GM18951 (cell line): ENCODE measurements around the gene ADM5.
"Not testable (repeated sequence)": the region's sequence is repeated elsewhere in the genome, so short reads cannot be mapped to it uniquely, and the experiment has no call there.

Source experiments
- POLR2A ChIP-seq: IDR thresholded peaks from 4 replicates; pipeline ENCODE4 v1.6.1; 2011; ENCODE audit warnings: mild to moderate bottlenecking; ENCODE audit not compliant: insufficient read length, insufficient read depth; ENCODE audit errors: extremely low read depth
- in situ Hi-C: fragments of 300-500 bp; cut with MboI; formaldehyde crosslinking; loops from one replicate; pipeline ENCODE4 v1.12.0; 2022; ENCODE audit warnings: low sequenced_read_pairs, mixed read lengths, inconsistent platforms; ENCODE audit not compliant: unreplicated experiment

Gene ADM5

DNA sequence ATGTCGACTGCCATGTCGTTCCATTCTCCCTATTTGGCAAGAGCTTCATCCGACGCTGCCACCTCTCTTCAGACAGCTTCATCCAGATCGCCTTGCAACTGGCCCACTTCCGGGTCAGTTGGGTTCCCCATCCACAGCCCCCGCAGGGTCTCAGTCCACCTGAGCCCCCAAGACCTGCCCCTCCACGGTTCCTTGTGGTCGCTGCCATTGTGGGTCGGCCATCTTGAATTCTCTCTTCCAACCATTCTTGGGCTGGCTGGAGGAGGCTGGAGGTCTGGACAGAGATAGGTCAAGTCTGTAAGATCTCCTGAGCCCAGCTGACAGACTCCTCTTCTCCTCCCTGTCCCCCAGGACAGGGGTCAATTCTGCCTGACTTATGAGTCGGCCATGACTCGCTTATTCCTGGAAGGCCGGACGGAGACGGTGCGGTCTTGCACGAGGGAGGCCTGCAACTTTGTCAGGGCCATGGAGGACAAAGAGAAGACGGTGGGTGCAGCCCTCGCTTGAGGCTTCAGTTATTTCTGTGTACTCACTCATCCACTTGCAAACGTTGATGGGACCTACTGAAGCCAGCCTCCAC is 21.1 kb downstream of the ADM5 start:
- in situ Hi-C loops, result no loop called here
- TF ChIP-seq POLR2A, result no peak

DNA sequence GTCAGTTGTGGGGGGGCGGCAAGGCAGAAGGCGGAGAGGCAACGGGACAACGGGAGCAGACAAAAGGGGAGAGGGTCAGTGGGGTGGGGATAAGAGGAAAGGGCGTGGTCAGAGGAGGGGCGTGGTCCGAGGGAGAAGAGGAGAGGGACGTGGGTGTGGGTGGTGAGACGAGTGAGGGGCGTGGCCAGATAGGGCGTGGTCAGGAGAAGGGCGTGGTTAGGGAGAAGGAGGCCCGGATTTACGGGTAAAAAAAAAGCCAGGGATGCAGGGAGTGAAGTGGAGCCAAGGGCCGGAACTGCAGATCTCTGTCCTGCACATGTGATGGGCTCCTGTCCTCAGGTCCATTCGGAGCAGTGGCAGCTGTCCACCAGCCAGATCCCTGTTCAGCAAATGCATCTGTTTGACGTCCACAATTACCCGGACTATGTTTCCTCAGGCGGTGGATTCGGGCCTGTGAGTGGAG is 23.0 kb downstream of the ADM5 start:
- in situ Hi-C loops, result no loop called here
- TF ChIP-seq POLR2A, result no peak

DNA sequence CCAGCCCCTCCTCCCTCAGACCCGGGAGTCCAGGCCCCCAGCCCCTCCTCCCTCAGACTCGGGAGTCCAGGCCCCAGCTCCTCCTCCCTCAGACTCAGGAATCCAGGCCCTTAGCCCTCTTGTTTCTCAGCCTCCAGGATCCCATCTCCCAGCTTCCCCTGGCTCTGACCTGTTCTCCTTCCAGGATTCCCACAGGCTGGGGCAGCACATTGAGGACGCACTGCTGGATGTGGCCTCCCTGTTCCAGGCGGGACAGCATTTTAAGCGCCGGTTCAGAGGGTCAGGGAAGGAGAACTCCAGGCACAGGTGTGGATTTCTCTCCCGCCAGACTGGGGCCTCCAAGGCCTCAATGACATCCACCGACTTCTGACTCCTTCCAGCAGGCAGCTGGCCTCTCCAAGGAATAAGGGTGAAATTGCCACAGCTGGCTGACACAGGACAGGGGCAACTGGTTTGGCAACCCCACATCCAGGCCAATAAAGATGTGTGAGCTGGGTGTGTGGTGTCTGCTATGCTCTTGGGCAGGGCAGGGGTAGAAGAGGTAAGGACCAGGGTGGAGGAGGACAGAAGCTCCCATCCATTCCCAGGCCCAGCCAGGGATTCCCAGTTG is 23.9 kb downstream of the ADM5 start:
- in situ Hi-C loops, result no loop called here
- TF ChIP-seq POLR2A, result no peak

DNA sequence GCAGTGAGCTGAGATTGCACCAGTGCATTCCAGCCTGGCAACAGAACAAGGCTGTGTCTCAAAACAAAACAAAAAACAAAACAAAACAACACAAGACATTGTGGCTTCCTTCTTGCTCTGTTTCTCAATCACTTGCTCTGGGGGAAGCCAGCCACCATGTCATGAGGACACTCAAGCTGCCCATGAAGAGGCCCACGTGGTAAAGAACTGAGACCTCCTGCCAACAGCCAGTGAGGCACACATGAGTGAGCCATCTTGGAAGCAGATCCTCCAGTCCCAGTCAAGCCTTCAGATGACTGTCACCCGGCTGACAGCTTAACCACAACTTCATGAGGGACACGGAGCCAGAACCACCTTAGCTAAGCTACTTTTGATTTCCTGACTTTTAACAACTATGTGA is 26.8 kb downstream of the ADM5 start:
- TF ChIP-seq POLR2A, result no peak
- in situ Hi-C loops, result no loop called here

DNA sequence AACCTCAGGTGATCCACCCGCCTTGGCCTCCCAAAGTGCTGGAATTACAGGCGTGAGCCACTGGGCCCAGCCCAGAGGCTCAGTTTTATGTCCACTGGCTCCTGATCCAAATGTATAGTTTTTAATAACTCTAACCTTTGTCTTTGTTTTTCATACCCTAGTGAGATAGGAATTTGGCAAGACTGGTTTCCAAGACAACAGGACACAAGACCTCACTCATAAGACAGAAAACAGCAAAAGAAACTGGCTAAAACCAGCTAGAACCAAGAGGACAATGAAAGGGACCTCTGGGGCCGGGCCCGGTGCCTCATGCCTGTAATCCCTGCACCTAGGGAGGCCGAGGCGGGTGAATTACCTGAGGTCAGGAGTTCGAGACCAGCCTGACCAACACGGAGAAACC is 29.1 kb downstream of the ADM5 start:
- in situ Hi-C loops, result no loop called here

DNA sequence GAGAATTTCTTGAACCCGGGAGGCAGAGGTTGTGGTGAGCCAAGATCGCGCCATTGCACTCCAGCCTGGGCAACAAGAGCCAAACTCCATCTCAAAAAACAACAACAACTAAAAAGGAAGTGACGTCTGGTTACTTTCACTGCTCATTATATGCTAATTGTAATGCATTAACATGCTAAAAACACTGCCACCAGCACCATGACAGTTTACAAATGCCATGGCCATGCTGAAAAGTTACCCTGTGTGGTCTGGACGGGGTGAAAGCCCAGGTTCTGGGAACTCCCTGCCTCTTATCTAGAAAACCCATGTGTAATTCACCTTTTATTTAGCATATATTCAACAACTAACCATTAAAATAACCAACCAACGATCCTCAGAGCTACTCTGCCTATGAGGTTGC is 29.6 kb downstream of the ADM5 start:
- in situ Hi-C loops, result no loop called here

More for the DNA sequence above, 29.1 kb downstream of the ADM5 start:
- no peak for TF ChIP-seq POLR2A

DNA sequence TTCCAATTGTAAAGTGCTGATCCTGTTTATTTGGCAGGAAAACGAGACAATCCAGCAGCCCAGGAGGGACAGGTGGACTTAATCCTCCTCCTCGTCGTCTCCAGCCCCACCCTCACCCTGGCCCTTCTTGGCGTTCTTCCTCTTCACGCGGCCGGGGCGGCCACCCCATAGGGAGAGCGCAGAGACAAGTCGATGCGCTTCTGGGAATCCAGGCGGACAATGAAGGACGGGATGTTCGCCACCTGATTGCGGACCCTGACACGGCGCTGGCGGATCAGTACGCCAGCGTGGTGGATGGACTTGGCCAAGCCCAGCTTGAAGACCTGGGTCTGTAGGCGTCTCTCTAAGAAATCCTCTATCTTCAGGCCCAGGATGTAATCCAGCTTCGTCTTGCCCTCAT is 30.0 kb downstream of the ADM5 start:
- in situ Hi-C loops, result not testable (repeated sequence)

More for the DNA sequence above, 29.6 kb downstream of the ADM5 start:
- TF ChIP-seq POLR2A, result no peak

DNA sequence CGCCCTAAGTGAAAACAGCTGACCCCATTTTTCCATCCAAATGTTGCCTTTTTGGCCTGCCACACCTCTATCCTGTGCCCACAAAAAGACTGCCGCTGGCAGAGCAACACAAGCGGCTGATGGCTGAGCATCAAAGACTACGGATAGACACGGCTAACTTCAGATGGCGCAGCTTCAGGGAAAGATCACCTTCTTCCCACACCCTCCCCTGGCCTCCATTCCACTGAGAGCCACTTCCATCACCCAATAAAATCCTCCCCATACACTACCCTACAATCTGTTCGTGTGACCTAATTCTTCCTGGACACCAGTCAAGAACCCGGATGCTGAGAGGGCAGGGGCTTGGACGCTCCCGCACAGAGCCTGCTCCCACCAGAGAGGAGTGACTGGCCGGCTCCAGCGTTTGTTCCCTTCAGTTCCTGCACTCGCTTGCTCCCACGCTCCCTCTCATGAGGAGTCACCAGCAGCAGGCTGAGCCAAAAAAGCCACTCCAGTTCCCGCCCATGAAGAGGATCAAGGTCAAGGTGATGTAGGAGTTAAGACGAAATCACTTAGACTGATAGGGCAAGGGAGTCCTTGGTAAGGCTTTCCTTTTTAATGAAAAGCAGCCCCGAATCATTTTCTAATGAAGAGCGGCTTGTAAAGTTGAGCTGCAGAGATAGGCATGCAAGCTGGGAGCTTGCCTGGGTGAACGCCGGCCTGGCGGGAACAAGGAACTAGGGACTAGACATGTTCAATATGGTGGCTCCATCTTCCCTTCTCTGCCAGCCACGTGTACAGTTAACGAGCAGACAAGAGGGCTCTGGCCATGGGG is 38.0 kb downstream of the ADM5 start:
- no peak for TF ChIP-seq POLR2A
- in situ Hi-C loops, result no loop called here

DNA sequence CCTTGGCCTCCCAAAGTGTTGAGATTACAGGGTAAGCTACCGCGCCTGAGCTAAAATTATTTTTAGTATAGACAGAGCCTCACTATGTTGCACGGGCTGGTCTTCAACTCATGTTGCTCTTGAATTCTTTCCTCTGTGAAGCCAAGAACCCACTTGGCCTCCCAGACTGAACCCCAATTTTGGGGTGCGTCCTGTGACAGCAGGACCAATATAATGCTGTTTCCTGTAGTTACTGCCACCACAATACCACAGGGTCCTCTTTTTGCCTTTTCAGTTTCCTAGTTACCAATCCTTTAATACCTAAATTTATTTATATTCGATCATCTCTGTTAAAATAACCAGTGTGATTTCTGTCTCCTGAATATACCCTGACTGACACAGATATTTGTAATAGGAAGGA is 40.8 kb downstream of the ADM5 start:
- in situ Hi-C loops, result no loop called here

DNA sequence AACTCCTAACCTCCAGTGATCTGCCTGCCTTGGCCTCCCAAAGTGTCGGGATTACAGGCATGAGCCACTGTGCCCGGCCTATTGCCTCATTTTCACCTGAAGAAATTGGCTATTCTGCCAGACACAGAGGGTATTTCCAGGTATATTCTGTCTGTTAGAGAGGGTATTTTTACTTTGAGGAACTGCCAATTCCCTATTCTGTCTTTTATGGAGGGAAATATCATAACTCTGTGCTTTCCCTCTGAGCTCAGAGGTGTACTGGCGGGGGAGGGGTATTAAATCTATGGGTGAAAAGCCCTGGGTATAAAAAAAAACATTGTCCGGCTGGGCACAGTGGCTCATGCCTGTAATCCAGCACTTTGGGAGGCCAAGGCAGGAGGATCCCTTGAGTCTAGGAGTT is 48.9 kb downstream of the ADM5 start:
- TF ChIP-seq POLR2A, result no peak
- in situ Hi-C loops, result no loop called here

More for the DNA sequence above, 40.8 kb downstream of the ADM5 start:
- TF ChIP-seq POLR2A, result no peak

DNA sequence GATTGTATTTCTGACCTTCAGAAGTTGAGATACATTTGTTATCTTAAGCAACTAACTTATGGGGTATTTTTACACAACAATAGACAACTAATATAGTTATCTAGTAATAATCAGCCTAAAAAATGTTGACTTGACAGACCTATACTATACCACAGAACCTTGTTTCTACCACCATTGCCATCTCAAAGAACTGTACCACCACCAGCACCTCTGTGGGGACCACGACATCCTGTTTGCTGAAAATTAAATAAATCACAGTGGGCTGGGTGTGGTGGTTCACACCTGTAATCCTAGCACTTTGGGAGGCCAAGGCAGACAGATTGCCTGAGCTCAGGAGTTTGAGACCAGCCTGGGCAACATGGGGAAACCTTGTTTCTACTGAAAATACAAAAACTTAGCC is 49.7 kb downstream of the ADM5 start:
- in situ Hi-C loops, result no loop called here
- no peak for TF ChIP-seq POLR2A

DNA sequence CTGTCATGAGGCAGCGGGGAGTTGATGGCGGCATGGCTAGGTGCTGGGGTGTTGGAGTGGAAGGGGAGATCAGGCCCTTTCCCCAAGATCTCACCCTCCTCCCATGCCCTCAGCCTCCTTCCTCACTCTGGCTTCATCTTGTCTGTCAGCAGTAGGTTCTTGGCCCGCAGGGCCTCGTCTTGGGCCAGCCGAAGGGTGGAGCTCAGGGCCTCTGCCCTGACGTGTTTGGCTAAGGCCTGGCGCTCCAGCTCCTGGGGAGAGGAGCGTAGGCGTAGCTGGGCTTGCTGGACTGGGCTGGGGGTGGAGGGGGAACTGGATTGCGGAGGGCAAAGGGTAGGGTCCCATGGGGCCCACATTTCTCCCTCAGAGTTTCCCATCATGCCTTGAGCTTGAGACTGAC is 50.5 kb downstream of the ADM5 start:
- in situ Hi-C loops, result no loop called here
- no peak for TF ChIP-seq POLR2A
